Chondrocyte (in vitro differentiated cells): ENCODE results near the gene SPEG. TPM values are rescaled to one million over a fixed set of nuclear protein-coding genes. Genes with fewer than 3 reads are reported as not detected.

Experiments
- DNase-seq: peaks from one replicate; pipeline ENCODE4 v3.0.0; 2021; ENCODE audit warnings: mixed read lengths, low spot score
- H3K27ac Mint-ChIP-seq: one replicate; pipeline ENCODE4 v1.8.0; 2021; ENCODE audit warnings: mild to moderate bottlenecking, moderate library complexity, mixed read lengths; ENCODE audit not compliant: unreplicated experiment
- H3K27me3 Mint-ChIP-seq: 2 replicates; pipeline ENCODE4 v1.8.0; 2021; ENCODE audit warnings: low read depth, mixed read lengths
- H3K36me3 Mint-ChIP-seq: 2 replicates; pipeline ENCODE4 v1.8.0; 2021; ENCODE audit warnings: low read depth, mixed read lengths
- H3K4me1 Mint-ChIP-seq: 2 replicates; pipeline ENCODE4 v1.8.0; 2021; ENCODE audit warnings: low read depth, mild to moderate bottlenecking, mixed read lengths
- H3K4me3 Mint-ChIP-seq: one replicate; pipeline ENCODE4 v1.8.0; 2021; ENCODE audit warnings: mild to moderate bottlenecking, moderate library complexity, mixed read lengths; ENCODE audit not compliant: unreplicated experiment
- H3K9me3 Mint-ChIP-seq: 2 replicates; pipeline ENCODE4 v1.8.0; 2021; ENCODE audit warnings: low read depth, mixed read lengths
- CTCF ChIP-seq: fragments of 200-600 bp; sonication (generic); IDR thresholded peaks from 2 replicates; pipeline ENCODE4 v1.5.0; 2021; ENCODE audit warnings: antibody characterized with exemption, mild to moderate bottlenecking, moderate library complexity
- total RNA-seq: library from RNA; stranded (reverse); gene quantifications from 3 replicates; pipeline ENCODE4 v1.2.1, GENCODE V29; 2021

Gene SPEG
- total RNA-seq, 1 donor from 2014 or later = 94.9 TPM

- Mint-ChIP-seq H3K4me3 (no peak overlapping the region), H3K4me1 (peaks cover 7% of the 10 kb centered on the region), H3K36me3 (no peaks in the 10 kb centered on the region), H3K27ac (no peak overlapping the region), H3K27me3 (peaks cover 41% of the 10 kb centered on the region), H3K9me3 (no peaks in the 10 kb centered on the region)
- no peak for TF ChIP-seq CTCF
- no peak for DNase-seq
Measured at GRCh38 chr2:219526320-219527075, 91.9 kb downstream of the SPEG start.

- peaks cover 2% of the 10 kb centered on the region for H3K4me1 Mint-ChIP-seq
- no peak for DNase-seq
- no peak for TF ChIP-seq CTCF
- H3K9me3 Mint-ChIP-seq = no peaks in the 10 kb centered on the region
- no peak overlapping the region for H3K4me3 Mint-ChIP-seq
- H3K36me3 Mint-ChIP-seq = no peaks in the 10 kb centered on the region
- H3K27me3 Mint-ChIP-seq = peaks cover 41% of the 10 kb centered on the region
- no peak overlapping the region for H3K27ac Mint-ChIP-seq
Measured at GRCh38 chr2:219527076-219527394, 92.4 kb downstream of the SPEG start.

GRCh38 chr2:219527472-219527871 lies 92.8 kb downstream of the SPEG start:
- TF ChIP-seq CTCF = no peak
- Mint-ChIP-seq H3K4me3 (no peak overlapping the region), H3K4me1 (no peaks in the 10 kb centered on the region), H3K36me3 (no peaks in the 10 kb centered on the region), H3K27ac (no peak overlapping the region), H3K27me3 (peaks cover 41% of the 10 kb centered on the region), H3K9me3 (no peaks in the 10 kb centered on the region)
- DNase-seq = no peak

- Mint-ChIP-seq H3K36me3 (no peaks in the 10 kb centered on the region), H3K27me3 (peaks cover 41% of the 10 kb centered on the region), H3K9me3 (no peaks in the 10 kb centered on the region), H3K4me1 (no peaks in the 10 kb centered on the region), H3K27ac (no peak overlapping the region), H3K4me3 (peak overlapping the region; percentile 43)
- TF ChIP-seq CTCF = peak; percentile 98
- no peak for DNase-seq
Measured at GRCh38 chr2:219530048-219530963, 95.7 kb downstream of the SPEG start.

- no peaks in the 10 kb centered on the region for H3K36me3 Mint-ChIP-seq
- TF ChIP-seq CTCF = no peak
- no peak overlapping the region for H3K4me3 Mint-ChIP-seq
- H3K4me1 Mint-ChIP-seq = no peaks in the 10 kb centered on the region
- no peaks in the 10 kb centered on the region for H3K9me3 Mint-ChIP-seq
- H3K27me3 Mint-ChIP-seq = peaks cover 33% of the 10 kb centered on the region
- H3K27ac Mint-ChIP-seq = no peak overlapping the region
- DNase-seq = no peak
Measured at GRCh38 chr2:219531639-219532377, 97.2 kb downstream of the SPEG start.
